ENCODE results near the gene MICALL2.
A peak's percentile ranks its signal among the peaks of the same experiment; 100 is the strongest.

The MICALL2 gene

DNA sequence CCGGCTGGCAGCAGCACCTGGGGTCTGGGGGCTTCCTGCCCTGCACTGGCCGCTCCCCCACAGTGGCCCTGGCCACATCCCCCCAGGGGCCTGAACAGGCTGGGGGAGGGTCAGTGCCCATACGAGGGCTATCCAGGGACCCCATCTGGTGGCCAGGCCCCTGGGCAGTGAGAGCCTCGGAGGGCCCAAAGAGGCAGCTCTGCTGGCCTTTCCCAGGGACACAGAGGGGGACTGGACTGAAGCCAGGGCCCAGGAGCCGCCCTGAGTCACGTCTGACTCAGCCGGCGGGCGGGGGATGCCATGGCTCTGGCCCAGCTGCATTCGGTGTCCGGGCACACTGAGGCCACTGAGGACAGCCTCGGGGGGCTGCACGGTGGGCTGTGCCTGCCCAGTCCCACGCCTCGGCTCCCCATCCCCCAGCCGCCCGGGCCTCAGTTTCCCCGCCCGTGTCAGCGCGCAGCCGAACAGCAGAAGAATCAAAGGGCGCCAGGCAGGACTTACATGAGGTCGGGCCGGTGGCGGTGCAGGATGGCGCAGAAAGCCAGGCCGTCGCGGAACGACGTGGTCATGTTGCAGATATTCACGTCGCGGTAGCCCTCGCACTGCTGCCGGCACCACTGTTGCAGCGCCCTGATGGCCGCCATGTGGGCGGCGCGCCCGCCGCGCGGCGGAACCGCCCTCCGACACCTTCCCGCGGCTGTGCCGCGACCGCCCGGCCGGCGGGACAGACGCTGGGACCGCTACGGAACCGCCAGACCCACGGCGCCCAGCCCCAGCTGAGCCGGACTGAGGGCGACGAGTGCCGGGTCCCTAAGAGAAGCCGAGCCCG lies at the start of gene MICALL2:
Gene MICALL2 (minus strand): TSS at position 788 of the 829 bp plus-strand sequence. CDS start 144 bp downstream, at position 644.
- no peaks in the 10 kb centered on the region for H3K27me3 ChIP-seq (ENCODE audit: control insufficient read depth, insufficient read depth, low read length)
- no peaks in the 10 kb centered on the region for H3K36me3 ChIP-seq (ENCODE audit: control insufficient read depth, insufficient read depth, low read length)
- H3K4me1 ChIP-seq (ENCODE audit: control insufficient read depth, insufficient read depth, low read length) = peaks cover 15% of the 10 kb centered on the region
- DNase-seq (ENCODE audit: low read depth, low spot score) = no peak
- no peaks in the 10 kb centered on the region for H3K9me3 ChIP-seq (ENCODE audit: control insufficient read depth, insufficient read depth, low read length)
- peak within 1 kb of the TSS; percentile 62; the same call in 1 of the 2 replicates for H3K4me3 ChIP-seq (ENCODE audit: low read length)
- no CpG with 5 or more reads among the region's 69 CpGs for WGBS (ENCODE audit: insufficient coverage, insufficient read length)
- no peak within 1 kb of the TSS for H3K27ac ChIP-seq (ENCODE audit: low read length)

GRCh38 chr7:1508277-1508758 lies 49.0 kb upstream of the MICALL2 start:
- Histone ChIP-seq H3K4me1 (ENCODE audit: control insufficient read depth, insufficient read depth, low read length) (peaks cover 2% of the 10 kb centered on the region), H3K9me3 (ENCODE audit: control insufficient read depth, insufficient read depth, low read length) (no peaks in the 10 kb centered on the region), H3K27me3 (ENCODE audit: control insufficient read depth, insufficient read depth, low read length) (no peaks in the 10 kb centered on the region), H3K4me3 (ENCODE audit: low read length) (no peak overlapping the region), H3K36me3 (ENCODE audit: control insufficient read depth, insufficient read depth, low read length) (no peaks in the 10 kb centered on the region), H3K27ac (ENCODE audit: low read length) (no peak overlapping the region)
- WGBS (ENCODE audit: insufficient coverage, insufficient read length) = no CpG with 5 or more reads among the region's 10 CpGs
- DNase-seq (ENCODE audit: low read depth, low spot score) = no peak

DNA sequence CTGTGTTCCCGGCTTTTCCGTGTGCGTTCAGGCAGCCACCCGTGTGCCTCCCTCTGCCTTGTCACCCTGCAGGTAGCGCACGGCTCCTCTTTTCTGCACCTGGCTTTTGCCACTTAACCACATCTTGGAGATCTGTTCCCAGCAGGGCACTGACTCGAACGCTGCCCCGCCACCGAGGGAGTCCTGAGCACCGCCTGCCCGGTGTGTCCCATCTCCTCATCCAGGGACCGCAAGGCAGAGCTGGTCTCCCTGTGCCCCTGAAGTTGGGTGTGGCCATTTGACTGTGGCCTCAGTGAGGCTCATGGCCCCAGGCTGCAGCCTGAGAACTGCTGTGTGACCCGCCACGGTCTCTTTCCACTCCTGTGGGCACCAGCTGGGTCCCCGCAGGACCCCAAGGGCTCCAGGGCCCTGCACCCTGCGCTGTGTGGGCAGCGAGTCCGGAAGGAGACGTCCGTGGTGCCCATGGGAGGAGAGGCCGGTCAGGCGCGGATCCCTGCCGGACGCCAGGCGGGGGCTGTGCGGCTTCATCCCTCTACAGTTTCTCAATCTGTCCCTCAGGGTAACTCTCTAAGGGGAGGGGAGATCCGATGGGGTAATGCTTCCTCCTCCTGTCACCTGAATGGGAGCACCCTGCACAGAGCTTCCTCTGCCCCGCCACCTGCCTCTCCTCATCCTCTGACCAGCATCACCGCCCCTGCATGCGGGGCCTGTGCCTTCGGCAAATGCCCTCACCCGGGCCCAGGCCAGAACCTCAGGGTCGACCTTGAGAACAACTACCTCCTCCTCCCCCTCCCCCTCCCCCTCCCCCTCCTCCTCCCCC lies 46.7 kb upstream of the MICALL2 start:
- Histone ChIP-seq H3K27me3 (ENCODE audit: control insufficient read depth, insufficient read depth, low read length) (no peaks in the 10 kb centered on the region), H3K4me1 (ENCODE audit: control insufficient read depth, insufficient read depth, low read length) (peaks cover 4% of the 10 kb centered on the region; the same call in 1 of the 2 replicates), H3K4me3 (ENCODE audit: low read length) (no peak overlapping the region), H3K36me3 (ENCODE audit: control insufficient read depth, insufficient read depth, low read length) (peaks cover 12% of the 10 kb centered on the region), H3K27ac (ENCODE audit: low read length) (no peak overlapping the region), H3K9me3 (ENCODE audit: control insufficient read depth, insufficient read depth, low read length) (no peaks in the 10 kb centered on the region)
- no CpG with 5 or more reads among the region's 35 CpGs for WGBS (ENCODE audit: insufficient coverage, insufficient read length)
- no peak for DNase-seq (ENCODE audit: low read depth, low spot score)

DNA sequence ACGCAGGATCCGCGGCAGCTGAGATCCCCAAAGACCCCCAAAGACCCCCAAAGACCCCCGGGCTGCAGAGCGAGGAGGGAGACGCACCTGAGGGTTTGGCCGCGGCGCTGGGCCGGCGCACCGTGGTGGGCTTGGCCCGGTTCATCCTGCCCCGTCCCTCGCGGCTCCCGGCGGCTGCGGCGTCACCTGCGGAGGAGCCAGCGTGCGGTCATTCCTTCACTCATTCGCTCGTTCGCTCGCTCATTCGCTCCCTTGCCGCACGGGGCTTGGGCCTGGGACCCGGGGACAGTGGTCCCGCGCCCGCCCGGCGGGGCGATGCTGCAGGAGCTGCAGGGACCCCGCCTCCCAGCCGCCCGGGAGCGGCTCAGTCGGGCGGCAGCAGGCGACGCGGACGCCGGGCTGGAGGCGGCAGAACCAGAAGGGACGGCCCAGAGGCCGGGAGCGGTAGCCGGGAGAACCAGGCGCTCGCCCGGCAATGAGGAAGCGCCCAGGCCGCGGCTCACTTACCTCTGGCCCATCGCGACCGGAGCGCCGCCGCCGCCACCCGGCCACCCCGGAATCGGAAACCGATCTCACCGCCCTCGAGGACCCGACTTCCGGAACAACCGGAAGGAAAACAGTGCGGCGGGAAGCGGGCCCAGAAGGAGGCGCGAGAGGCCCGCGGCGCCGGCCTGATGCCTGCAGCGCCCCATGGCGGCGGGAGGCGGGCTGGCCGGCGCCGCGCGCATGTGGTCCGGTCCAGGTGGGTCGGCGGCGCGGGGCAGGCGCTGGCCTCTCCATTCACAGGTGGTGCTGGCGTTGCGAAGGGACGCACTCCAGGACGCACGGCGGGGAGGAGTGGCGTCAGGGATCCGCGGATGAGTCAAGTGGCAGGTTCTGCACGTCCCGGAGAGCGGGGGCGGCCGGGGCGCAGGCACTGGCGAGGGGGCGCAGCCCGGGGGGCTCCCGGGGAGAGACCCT lies 44.8 kb upstream of the MICALL2 start, which contains the start of gene INTS1:
Gene INTS1 (minus strand): TSS at position 574 of the 960 bp plus-strand sequence. CDS start 429 bp downstream, at position 145.
- Histone ChIP-seq H3K4me1 (ENCODE audit: control insufficient read depth, insufficient read depth, low read length) (peaks cover 4% of the 10 kb centered on the region; the same call in 1 of the 2 replicates), H3K4me3 (ENCODE audit: low read length) (peak within 1 kb of the TSS; percentile 69)
- no CpG with 5 or more reads among the region's 118 CpGs for WGBS (ENCODE audit: insufficient coverage, insufficient read length)

DNA sequence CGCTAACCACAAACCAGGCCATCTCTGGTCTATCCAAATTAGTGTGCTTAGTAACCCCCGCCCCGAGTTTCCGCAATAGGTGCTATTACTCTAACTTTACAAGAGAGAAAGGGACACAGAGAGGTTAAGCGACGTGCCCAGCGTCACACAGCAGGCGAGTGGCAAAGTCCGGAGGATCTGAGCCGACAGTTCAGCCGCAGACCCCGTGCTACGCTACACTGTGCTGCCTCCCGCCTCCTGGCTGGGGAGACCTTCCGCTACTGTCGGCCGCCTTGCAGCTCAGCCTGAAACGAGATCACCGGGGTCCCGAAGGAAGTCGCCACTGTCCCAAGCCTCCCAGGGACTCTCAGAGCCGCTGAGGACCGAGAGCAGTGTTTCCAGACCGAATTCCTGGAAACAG lies 44.1 kb upstream of the MICALL2 start:
- Histone ChIP-seq H3K27ac (ENCODE audit: low read length) (no peak overlapping the region), H3K4me3 (ENCODE audit: low read length) (peak overlapping the region; percentile 69; the same call in 1 of the 2 replicates), H3K27me3 (ENCODE audit: control insufficient read depth, insufficient read depth, low read length) (no peaks in the 10 kb centered on the region), H3K9me3 (ENCODE audit: control insufficient read depth, insufficient read depth, low read length) (no peaks in the 10 kb centered on the region), H3K36me3 (ENCODE audit: control insufficient read depth, insufficient read depth, low read length) (peaks cover 35% of the 10 kb centered on the region), H3K4me1 (ENCODE audit: control insufficient read depth, insufficient read depth, low read length) (peaks cover 4% of the 10 kb centered on the region; the same call in 1 of the 2 replicates)
- no CpG with 5 or more reads among the region's 24 CpGs for WGBS (ENCODE audit: insufficient coverage, insufficient read length)
- DNase-seq (ENCODE audit: low read depth, low spot score) = no peak

More for the DNA sequence above, 44.8 kb upstream of the MICALL2 start, which contains the start of gene INTS1:
- Histone ChIP-seq H3K9me3 (ENCODE audit: control insufficient read depth, insufficient read depth, low read length) (no peaks in the 10 kb centered on the region), H3K27me3 (ENCODE audit: control insufficient read depth, insufficient read depth, low read length) (no peaks in the 10 kb centered on the region), H3K36me3 (ENCODE audit: control insufficient read depth, insufficient read depth, low read length) (peaks cover 28% of the 10 kb centered on the region), H3K27ac (ENCODE audit: low read length) (no peak within 1 kb of the TSS)
- peak; percentile 57 for DNase-seq (ENCODE audit: low read depth, low spot score)

DNA sequence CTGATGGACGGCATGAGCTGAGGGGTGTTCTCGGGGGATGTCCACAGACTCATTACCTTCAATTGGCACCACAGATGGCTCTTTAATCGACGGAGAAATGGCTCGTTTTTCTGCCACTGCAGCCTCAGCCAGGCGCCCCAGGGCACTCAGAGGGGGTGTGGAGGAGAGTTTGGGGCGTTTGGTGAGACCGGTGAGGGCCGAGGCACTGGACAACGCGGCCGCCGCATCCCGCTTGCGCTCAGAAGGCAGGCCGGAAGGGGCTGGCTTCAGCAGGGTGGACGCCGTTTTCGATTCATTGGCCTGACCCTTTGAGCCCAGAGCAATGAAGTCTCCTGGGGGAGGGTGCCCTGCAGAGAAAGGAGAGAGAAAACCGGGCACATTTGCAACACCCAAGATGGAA lies 43.6 kb upstream of the MICALL2 start:
- peaks cover 4% of the 10 kb centered on the region; the same call in 1 of the 2 replicates for H3K4me1 ChIP-seq (ENCODE audit: control insufficient read depth, insufficient read depth, low read length)
- no peak overlapping the region for H3K27ac ChIP-seq (ENCODE audit: low read length)
- H3K4me3 ChIP-seq (ENCODE audit: low read length) = no peak overlapping the region; the same call in 1 of the 2 replicates
- H3K27me3 ChIP-seq (ENCODE audit: control insufficient read depth, insufficient read depth, low read length) = no peaks in the 10 kb centered on the region
- DNase-seq (ENCODE audit: low read depth, low spot score) = no peak
- H3K36me3 ChIP-seq (ENCODE audit: control insufficient read depth, insufficient read depth, low read length) = peaks cover 38% of the 10 kb centered on the region
- WGBS (ENCODE audit: insufficient coverage, insufficient read length) = no CpG with 5 or more reads among the region's 20 CpGs
- H3K9me3 ChIP-seq (ENCODE audit: control insufficient read depth, insufficient read depth, low read length) = no peaks in the 10 kb centered on the region

- peaks cover 4% of the 10 kb centered on the region; the same call in 1 of the 2 replicates for H3K4me1 ChIP-seq (ENCODE audit: control insufficient read depth, insufficient read depth, low read length)
- no peaks in the 10 kb centered on the region for H3K9me3 ChIP-seq (ENCODE audit: control insufficient read depth, insufficient read depth, low read length)
- WGBS (ENCODE audit: insufficient coverage, insufficient read length) = no CpG with 5 or more reads among the region's 21 CpGs
- peaks cover 44% of the 10 kb centered on the region for H3K36me3 ChIP-seq (ENCODE audit: control insufficient read depth, insufficient read depth, low read length)
- no peaks in the 10 kb centered on the region for H3K27me3 ChIP-seq (ENCODE audit: control insufficient read depth, insufficient read depth, low read length)
- no peak for DNase-seq (ENCODE audit: low read depth, low spot score)
- H3K4me3 ChIP-seq (ENCODE audit: low read length) = no peak overlapping the region
- H3K27ac ChIP-seq (ENCODE audit: low read length) = no peak overlapping the region
Measured at GRCh38 chr7:1501487-1502270, 42.4 kb upstream of the MICALL2 start.

DNA sequence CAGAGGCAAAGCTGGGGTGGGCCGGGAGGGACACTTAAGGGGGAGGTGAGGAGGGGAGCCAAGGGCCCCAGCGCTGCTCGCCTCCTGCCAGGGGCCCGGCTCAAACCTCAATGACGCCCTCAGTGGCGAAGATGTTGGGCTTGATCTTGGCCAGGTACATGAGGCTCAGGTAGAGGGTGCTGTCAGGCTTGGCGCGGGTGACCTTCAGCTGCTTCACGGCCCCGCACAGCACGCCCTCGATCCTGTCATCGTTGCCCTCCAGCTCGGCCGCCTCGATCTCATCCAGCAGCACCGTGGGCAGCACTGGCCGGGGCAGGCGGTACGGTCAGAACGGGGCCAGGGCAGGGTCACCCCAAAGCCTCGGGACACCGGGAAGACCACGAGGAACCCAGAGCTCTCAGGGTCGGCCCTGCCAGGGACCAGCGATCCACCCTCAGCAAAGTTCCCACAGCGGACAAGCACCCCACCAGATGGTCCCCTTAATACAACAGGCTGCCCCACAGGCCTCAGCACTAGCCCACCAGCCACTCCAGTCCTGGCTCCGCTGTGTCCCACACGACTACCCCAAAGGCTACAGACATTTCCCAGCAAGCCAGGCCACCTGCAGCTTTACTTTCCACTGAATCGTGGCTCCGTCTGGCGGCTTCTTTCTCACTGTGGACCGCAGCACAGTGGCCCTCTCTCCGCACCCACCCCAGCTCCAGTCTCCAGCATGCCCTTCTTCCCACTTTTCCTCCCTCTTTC lies 41.0 kb upstream of the MICALL2 start:
- H3K27ac ChIP-seq (ENCODE audit: low read length) = no peak overlapping the region
- H3K27me3 ChIP-seq (ENCODE audit: control insufficient read depth, insufficient read depth, low read length) = no peaks in the 10 kb centered on the region
- no peak for DNase-seq (ENCODE audit: low read depth, low spot score)
- no CpG with 5 or more reads among the region's 34 CpGs for WGBS (ENCODE audit: insufficient coverage, insufficient read length)
- peaks cover 56% of the 10 kb centered on the region for H3K36me3 ChIP-seq (ENCODE audit: control insufficient read depth, insufficient read depth, low read length)
- H3K9me3 ChIP-seq (ENCODE audit: control insufficient read depth, insufficient read depth, low read length) = no peaks in the 10 kb centered on the region
- H3K4me1 ChIP-seq (ENCODE audit: control insufficient read depth, insufficient read depth, low read length) = peaks cover 2% of the 10 kb centered on the region; the same call in 1 of the 2 replicates
- no peak overlapping the region for H3K4me3 ChIP-seq (ENCODE audit: low read length)

All from iPS DF 6.9 (cell line).